Raji (cell line): Measurements from ENCODE around the gene ZC3H11A.
A peak's percentile ranks its signal among the peaks of the same experiment; 100 is the strongest.

Source experiments
- POLR2A ChIP-seq: IDR thresholded peaks from 2 replicates; pipeline ENCODE4 v1.6.1; 2011; ENCODE audit warnings: low read depth, low read length, control low read depth; ENCODE audit not compliant: insufficient read depth

The ZC3H11A gene

DNA sequence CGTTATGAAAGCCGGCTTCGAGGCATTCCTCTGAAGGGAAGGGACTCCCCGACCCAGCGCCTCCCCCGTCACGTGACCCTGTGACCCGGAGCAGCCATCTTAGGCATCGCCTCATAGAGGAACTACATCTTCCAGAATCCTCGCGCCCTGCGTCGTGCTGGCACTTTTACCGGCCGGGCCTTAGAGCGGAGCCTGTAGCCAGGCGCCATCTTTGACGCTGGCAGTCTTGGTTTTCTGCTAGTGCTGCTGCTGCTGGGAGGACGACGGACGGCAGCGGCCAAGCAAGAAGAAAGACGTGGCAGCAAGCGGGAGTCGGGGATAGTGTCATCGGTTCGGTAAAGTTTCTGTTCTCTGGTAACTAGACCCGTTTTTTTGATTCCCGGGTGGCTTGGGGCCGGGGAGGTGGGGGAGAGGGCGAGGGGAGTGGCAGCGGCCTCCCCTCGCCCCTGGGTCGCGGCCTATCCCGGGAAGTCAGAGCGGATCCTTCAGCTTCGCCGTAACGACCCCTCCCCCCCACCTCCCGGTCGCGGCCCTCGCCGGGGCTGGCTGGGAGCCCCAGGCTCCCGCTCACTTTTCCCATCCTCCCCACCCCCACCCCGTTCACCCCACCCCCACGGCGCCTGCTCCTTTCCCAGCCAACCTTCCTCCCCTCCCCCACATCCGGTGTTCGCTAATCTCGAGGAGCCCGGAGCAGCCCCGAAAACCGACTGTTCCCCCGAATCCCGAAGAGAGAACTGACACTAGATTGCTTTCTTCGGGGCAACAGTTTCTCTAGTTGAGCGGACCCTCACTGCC is at the start of gene ZC3H11A, which contains the start of gene ZBED6:
Gene ZC3H11A (plus strand): TSS at position 183 of the 795 bp plus-strand sequence. CDS start 21,448 bp downstream, outside the sequence.
Gene ZBED6 (plus strand): TSS at position 183 of the 795 bp plus-strand sequence. CDS start 1,900 bp downstream, outside the sequence.
- TF ChIP-seq POLR2A: peak; percentile 67

DNA sequence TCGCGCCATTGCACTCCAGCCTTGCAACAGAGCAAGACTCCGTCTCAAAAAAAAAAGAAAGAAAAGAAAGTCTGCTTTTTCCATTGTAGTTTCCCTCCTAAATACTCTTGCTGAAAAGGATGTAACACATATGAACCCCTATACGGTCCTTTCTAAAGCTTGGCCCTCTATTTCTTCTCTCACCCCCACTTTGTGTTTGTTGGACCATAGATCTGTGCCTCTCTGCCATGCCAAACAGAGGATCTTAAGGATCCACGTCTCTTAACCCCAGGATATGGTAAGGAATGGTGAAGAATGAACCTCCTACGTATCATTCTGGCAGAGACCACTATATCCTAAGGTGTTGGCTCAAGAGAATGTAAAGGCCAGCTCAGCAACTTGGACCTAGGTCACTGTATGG is 49.1 kb upstream of the ZC3H11A start:
- TF ChIP-seq POLR2A: no peak

DNA sequence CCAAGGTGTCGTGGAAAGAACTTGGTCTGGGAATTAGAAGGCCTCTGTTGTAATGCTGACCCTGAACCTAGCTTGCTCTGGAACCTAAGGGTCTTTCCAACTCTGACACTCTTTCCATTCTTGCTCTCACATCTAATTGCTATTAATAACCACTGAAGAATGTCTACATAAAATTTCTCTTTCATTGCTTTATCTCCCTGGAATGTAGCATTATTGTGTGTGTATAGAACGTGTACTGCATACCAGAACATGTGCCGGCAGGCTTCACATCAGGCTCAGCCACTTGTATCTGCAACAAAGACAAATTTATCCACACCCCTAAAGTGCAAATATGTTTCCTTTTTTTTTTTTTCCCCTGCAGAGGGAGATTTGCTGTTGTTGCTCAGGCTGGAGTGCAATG is 44.4 kb upstream of the ZC3H11A start:
- TF ChIP-seq POLR2A: no peak

DNA sequence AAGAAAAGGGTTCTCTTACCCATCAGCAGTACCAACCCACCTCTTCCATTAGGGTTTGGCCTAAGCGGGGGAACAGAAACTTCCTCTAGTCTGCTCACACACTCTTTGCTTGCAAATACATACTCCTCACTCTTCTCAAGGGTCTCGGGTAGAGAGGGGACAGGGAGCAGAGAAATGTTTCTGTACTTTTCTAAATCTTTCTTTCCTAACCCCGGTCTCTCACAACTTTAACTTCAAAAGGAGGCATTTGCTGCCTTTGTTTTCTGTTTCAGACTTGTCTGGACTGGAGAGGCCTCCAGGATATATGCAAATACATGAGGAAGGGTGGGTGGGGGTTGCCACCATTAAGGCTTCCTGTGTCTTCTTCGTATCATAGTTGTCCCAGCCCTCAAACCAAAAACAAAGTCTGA is 41.0 kb upstream of the ZC3H11A start:
- TF ChIP-seq POLR2A: peak; percentile 28; the same call in 1 of the 2 replicates

DNA sequence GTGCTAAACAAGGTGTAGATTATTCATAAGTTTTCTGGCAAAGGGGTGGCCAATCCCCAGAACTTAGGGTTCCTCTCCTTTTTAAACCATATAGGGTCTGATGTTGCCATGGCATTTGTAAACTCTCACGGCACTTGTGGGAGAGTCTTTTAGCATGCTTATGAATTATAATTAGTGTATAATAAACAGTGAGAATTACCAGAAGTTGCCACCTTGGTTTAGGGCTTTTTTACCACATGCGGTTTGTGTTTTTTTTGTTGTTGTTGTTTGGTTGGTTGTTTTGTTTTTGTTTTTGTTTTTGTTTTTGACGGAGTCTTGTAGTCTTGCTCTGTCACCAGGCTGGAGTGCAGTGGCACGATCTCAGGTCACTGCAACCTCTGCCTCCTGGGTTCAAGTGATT is 39.4 kb upstream of the ZC3H11A start:
- TF ChIP-seq POLR2A: no peak

DNA sequence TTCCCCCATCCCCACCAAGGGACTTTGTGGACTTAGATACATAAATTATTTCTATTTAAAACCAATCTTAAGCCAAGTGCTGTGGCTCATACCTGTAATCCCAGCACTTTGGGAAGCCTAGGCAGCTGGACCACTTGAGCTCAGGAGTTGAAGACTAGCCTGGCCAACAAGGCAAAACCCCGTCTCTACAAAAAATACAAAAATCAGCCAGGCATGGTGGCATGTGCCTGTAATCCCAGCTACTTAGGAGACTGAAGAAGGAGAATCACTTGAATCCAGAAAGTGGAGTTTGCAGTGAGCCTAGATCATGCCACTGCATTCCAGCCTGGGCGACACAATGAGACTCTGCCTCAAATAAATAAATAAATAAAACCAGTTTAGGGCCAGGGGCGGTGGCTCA is 34.9 kb upstream of the ZC3H11A start:
- no peak for TF ChIP-seq POLR2A

DNA sequence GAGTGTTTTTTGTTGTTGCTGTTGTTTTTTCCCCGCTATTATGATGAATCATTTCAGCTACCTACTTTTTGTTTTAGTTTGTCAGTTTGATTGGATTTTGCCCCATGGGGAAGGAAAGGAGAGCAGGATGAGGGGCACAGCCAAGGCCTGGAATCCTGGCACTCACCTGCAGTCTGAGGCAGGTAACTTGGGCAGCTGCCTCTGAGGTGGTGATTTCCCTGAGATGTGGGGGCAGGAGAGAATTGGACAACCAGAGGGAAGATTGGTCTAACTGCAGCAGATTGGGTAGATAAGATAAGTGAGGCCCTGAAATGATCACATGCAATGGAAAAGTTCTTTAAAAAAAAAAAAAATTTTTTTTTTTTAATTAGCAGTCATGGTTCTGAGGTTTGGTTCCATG is 31.9 kb upstream of the ZC3H11A start:
- TF ChIP-seq POLR2A: no peak

DNA sequence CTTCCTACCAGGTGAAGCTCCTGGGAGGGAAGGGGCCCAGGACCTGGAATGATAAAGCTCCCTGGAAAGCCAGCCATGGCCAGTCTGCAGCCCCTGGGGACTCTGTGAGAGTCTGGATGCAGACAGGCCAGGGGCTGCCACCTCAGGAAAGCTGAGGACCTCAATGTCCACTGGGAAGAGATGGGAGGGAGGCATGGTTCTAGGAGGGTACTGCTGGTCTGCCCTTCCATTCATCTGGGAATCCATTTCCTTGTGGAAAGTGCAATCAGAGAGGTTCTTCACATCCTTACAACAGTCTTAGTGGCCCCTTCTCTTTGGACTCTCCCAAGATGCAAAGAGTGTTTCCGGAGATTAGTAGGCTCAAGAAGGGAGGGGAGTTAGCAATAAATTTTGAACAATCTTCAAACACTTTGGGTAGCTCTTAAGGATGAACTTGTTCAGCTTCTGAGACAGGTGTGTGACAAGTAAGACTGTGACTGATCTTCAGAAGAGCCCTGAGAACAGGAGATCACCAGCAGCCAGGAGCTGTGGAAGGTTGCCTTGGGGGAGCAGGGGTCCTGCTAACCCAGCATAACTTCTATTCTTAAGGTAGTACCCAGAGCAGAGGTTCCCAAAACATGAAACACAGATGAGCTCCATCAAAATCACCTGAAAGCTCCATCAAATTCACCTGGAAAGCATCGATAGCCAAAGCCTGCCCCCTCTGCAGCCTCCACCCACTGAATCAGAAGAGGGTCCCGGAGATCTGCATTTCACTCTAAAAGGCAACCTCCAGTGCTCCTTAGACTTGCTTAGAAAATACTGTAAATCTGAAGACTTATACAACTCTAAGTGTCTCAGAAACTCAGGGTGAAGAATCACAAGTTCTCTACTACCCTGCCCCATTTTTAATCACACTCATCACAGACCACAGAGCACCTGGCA is 31.1 kb upstream of the ZC3H11A start:
- no peak for TF ChIP-seq POLR2A

DNA sequence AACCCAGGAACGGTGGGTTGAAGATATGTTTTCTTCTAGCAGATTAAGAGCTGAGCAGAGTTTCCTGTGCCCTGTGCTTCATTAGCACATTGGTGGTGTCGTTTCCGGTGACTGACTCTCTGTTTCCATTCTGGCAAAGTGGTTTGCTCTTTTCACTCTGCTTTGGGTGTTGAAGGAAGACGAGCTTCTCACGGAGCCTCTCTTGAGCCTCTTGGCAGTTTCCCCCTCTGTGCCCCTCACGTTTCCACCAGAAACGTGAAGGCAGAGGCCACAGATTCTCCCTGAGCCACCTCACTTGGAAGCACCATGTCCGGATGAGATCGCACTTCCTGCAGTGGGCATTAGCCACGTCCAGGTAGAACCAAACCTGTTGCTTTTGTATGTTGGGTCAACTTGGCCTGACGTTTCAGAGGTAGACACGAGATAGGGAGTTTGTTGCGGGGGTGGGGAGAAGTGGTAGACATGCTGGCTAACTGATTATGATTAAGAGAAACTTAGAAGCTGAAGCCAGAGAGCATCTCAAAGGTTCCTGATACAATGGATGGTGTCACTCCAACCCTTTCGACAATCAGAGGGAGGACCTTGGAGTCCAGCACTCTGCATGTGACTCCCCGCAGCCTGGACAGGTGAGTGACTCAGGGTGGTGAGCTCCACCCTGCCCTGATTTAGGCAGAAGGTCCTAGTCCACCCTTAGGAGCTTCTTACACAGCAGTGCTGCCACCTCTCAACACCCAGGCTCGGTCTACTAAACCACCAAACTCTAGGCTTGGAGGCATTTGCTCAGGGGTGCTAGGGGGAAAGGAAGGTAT is 30.2 kb upstream of the ZC3H11A start, which contains the start of gene LAX1:
Gene LAX1 (plus strand): TSS at position 155 of the 809 bp plus-strand sequence. CDS start 383 bp downstream, at position 538.
- TF ChIP-seq POLR2A: peak; percentile 89

DNA sequence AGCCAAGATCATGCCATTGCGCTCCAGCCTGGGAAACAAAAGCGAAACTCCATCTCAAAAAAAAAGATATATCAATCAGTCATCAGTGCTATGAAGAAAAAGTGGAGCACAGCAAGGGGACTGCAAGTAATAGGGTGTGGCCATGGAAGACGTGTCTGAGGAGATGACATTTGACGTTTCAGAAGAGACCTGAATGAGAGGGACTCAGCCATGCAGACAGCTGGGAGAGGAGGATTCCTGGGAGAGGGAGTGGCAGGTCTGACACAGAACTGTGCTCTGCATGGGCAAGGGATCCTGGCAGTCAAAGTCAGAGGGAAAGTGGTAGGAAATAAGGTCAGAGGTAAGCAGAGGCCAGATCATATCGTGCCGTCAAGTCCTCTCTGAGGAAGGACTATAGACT is 27.2 kb upstream of the ZC3H11A start:
- TF ChIP-seq POLR2A: no peak

DNA sequence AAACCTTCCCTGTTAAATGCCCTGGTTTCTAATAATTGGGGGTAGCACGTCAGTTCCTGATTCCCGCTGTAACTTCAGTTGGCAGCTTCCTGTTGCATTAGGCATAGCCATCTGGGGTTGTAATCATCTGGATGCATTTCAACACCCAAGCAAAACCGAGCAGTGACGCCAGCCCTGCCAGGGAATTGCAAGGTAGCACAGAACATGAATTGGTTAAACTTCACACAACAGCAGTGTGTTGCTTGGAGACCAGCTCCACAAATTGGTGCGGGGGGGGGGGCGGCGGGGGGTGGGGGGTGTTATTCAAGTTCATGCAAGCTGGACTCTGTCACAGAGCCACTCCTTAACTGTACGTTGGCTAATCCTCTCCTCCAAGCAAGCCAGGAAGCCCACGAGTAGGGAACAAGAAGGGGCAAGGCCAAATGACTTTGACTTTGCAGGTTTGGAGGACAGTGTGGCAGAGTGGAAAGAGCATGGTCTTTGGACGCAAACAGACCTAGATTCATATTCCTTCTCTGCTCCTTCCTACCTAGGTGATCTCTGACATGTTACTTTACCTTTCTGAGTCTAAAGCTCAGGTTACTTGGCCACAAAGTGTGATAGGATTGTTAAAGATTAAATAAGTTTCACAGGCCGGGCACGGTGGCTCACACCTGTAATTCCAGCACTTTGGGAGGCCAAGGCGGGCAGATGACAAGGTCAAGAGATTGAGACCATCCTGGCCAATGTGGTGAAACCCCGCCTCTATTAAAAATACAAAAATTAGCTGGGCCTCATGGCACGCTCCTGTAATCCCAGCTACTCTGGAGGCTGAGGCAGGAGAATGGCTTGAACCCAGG is 25.7 kb upstream of the ZC3H11A start:
- no peak for TF ChIP-seq POLR2A

DNA sequence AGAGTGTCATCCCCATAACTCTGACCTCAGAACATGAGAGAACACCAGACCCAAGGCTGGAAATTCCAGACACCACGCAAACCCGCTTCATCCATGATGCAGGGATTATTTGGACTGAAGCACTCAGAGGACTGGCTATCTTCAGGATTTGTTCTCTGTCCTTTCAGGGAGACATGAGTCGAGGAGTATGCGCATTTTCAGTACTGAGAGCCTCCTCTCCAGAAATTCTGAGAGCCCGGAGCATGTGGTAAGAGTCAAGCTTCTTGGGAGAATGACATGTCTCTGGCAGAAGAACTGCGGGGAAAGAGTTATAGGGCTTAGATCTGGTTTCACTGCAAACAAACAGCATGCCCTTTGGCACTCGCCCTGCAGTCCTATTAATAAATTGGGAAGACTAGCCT is 23.5 kb upstream of the ZC3H11A start:
- no peak for TF ChIP-seq POLR2A

DNA sequence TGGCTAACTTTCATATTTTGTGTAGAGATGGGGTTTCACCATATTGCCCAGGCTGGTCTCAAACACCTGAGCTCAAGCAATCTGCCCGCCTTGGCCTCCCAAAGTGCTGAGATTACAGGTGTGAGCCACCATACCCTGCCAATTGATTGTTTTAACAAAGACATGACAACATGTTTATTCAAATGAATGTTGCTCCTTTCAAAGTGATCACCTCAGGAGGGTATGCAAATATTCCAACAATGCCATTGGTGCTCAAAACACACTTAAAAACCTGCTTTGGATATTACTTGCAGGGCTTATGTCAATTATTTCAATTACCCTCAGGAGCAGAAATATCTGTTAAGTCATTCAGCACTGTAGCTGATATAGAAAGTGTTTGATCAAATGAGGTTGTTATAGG is 22.6 kb upstream of the ZC3H11A start:
- no peak for TF ChIP-seq POLR2A

DNA sequence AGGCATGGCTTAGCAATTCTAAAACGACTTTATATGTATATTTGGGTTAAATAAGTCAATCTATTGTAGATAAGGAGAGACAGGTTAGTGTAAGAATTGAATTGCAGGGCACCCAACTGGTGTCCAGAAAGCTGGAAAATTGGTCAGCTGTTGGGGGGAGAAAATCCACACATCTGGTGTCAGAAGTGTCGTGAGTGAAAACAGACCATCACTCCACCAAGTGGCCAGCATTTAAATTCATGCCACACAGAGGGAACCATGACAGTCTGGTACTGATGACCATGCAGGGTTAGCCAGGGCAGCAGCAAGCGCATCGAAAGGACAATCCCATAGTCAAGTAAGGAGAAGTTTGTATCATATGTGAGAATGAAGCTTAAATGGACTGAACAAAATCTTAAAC is 18.8 kb upstream of the ZC3H11A start:
- no peak for TF ChIP-seq POLR2A

DNA sequence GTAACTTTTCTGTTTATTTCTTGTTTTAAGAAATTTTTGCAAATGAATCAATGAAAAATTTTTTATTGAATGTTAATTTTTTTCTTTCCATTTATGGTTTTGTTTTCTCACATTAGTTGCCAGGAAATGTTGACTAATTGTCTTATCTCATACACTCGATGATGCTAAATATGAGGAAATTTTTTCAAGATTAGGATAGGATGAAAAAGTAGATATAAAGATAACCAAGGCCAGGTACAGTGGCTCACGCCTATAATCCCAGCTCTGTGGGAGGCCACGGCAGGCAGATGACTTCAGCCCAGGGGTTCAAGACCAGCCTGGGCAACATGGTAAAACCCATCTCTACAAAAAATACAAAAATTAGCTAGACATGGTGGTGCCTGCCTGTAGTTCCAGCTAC is 17.8 kb upstream of the ZC3H11A start:
- no peak for TF ChIP-seq POLR2A

DNA sequence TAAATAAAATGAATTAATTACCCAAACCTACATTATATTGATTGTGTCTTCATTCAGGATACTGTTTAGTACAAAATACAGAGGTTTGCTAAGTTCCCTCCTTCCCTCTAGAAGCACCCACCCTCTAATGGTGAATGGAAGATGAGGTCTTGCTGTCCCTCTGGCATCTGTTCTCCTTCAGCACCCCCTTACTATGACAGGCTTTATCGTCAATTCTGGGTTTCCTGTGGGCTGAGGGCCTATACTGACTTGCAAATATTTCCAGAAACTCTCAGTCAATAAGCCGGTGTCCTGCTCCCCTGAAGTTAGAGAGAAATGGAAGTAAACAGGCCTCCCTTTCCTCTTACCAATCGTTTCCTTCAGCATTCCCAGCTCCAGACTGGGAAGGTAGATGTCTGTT is 17.3 kb upstream of the ZC3H11A start:
- no peak for TF ChIP-seq POLR2A
